Measurements from ENCODE around the gene VIL1. TPM values are rescaled to one million over a fixed set of nuclear protein-coding genes. Genes with fewer than 3 reads are reported as not detected.
A peak's percentile ranks its signal among the peaks of the same experiment; 100 is the strongest.

The VIL1 gene
- total and polyA plus RNA-seq, 2 of the 13 experiments (the other 11 are each of a cell fraction or from before 2014, with no cell fraction given) = 287 to 301 TPM

DNA sequence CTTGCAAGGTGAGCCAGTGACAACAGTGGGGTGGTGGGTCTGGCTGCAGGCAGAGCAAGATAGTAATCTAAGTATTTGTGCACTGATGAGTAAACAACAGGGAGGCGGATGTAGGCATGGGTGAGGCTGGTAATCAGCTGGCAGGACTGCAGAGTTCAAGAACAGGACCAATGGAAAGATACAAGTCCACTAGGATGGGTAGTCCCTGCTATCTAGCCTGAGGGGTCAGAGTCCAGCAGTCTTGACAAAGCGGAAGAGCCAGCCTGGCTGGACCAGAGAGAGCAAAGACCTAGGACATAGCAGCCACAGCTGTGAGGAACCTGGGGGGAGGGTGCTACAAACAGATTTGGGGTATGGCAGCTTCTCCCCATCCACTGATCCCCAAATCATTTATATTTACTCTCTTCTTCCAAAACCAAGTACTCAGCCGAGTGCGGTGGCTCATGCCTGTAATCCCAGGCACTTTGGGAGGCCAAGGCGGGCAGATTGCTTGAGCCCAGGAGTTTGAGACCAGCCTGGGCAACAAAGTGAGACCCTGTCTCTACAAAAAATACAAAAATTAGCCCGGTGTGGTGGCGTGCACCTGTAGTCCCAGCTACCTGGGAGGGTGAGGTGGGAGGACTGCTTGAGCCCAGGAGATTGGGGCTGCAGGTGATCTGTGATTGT lies 25.9 kb downstream of the VIL1 start (continued):
- TF ChIP-seq KLF12 (CRISPR knock-in tag; IDR thresholded peaks at IDR 0.05; ENCODE audit: borderline replicate concordance) (peak; percentile 87; the same call in 1 of the 2 replicates), RARA (CRISPR knock-in tag; IDR thresholded peaks at IDR 0.05) (peak; percentile 99), ZNF678 (CRISPR knock-in tag; IDR thresholded peaks at IDR 0.05) (peak; percentile 52; the same call in 1 of the 2 replicates), ZNF296 (CRISPR knock-in tag; conservative IDR thresholded peaks at IDR 0.05) (no peak), ARNTL (CRISPR knock-in tag; IDR thresholded peaks at IDR 0.05) (peak; percentile 91), BCL6 (CRISPR knock-in tag; IDR thresholded peaks at IDR 0.05) (peak; percentile 92), FOXO1 (CRISPR knock-in tag; IDR thresholded peaks at IDR 0.05) (peak; percentile 98), ZNF234 (CRISPR knock-in tag; conservative IDR thresholded peaks at IDR 0.05) (no peak), NRL (CRISPR knock-in tag; IDR thresholded peaks at IDR 0.05; ENCODE audit: borderline replicate concordance) (no peak), SMC3 (IDR thresholded peaks at IDR 0.05; ENCODE audit: low read length) (0 out of 2 replicates have a peak, but pooled peaks have one; percentile 29), ZC3H13 (CRISPR knock-in tag; IDR thresholded peaks at IDR 0.05) (peak; percentile 74; the same call in 1 of the 2 replicates), ZNF75D (CRISPR knock-in tag; IDR thresholded peaks at IDR 0.05; ENCODE audit: borderline replicate concordance) (no peak), GATA4 (IDR thresholded peaks at IDR 0.05; ENCODE audit: borderline replicate concordance, low read depth) (peak; percentile 87; the same call in 1 of the 2 replicates), ZNF451 (CRISPR knock-in tag; IDR thresholded peaks at IDR 0.05) (peak; percentile 63; the same call in 1 of the 2 replicates), ZFYVE20 (CRISPR knock-in tag; IDR thresholded peaks at IDR 0.05; ENCODE audit: borderline replicate concordance, low read depth) (no peak)
- TF ChIP-seq, protein P1, sequence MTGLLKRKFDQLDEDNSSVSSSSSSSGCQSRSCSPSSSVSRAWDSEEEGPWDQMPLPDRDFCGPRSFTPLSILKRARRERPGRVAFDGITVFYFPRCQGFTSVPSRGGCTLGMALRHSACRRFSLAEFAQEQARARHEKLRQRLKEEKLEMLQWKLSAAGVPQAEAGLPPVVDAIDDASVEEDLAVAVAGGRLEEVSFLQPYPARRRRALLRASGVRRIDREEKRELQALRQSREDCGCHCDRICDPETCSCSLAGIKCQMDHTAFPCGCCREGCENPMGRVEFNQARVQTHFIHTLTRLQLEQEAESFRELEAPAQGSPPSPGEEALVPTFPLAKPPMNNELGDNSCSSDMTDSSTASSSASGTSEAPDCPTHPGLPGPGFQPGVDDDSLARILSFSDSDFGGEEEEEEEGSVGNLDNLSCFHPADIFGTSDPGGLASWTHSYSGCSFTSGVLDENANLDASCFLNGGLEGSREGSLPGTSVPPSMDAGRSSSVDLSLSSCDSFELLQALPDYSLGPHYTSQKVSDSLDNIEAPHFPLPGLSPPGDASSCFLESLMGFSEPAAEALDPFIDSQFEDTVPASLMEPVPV (CRISPR knock-in tag; IDR thresholded peaks at IDR 0.05) = peak; percentile 82; the same call in 1 of the 2 replicates
- TF ChIP-seq, protein P2, sequence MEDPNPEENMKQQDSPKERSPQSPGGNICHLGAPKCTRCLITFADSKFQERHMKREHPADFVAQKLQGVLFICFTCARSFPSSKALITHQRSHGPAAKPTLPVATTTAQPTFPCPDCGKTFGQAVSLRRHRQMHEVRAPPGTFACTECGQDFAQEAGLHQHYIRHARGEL (CRISPR knock-in tag; IDR thresholded peaks at IDR 0.05) = no peak
- TF ChIP-seq, protein P3, sequence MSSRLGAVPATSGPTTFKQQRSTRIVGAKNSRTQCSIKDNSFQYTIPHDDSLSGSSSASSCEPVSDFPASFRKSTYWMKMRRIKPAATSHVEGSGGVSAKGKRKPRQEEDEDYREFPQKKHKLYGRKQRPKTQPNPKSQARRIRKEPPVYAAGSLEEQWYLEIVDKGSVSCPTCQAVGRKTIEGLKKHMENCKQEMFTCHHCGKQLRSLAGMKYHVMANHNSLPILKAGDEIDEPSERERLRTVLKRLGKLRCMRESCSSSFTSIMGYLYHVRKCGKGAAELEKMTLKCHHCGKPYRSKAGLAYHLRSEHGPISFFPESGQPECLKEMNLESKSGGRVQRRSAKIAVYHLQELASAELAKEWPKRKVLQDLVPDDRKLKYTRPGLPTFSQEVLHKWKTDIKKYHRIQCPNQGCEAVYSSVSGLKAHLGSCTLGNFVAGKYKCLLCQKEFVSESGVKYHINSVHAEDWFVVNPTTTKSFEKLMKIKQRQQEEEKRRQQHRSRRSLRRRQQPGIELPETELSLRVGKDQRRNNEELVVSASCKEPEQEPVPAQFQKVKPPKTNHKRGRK (CRISPR knock-in tag; IDR thresholded peaks at IDR 0.05) = no peak
- TF ChIP-seq, protein P4, sequence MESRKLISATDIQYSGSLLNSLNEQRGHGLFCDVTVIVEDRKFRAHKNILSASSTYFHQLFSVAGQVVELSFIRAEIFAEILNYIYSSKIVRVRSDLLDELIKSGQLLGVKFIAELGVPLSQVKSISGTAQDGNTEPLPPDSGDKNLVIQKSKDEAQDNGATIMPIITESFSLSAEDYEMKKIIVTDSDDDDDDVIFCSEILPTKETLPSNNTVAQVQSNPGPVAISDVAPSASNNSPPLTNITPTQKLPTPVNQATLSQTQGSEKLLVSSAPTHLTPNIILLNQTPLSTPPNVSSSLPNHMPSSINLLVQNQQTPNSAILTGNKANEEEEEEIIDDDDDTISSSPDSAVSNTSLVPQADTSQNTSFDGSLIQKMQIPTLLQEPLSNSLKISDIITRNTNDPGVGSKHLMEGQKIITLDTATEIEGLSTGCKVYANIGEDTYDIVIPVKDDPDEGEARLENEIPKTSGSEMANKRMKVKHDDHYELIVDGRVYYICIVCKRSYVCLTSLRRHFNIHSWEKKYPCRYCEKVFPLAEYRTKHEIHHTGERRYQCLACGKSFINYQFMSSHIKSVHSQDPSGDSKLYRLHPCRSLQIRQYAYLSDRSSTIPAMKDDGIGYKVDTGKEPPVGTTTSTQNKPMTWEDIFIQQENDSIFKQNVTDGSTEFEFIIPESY (CRISPR knock-in tag; IDR thresholded peaks at IDR 0.05) = peak; percentile 71; the same call in 1 of the 2 replicates
- TF ChIP-seq, protein P5, sequence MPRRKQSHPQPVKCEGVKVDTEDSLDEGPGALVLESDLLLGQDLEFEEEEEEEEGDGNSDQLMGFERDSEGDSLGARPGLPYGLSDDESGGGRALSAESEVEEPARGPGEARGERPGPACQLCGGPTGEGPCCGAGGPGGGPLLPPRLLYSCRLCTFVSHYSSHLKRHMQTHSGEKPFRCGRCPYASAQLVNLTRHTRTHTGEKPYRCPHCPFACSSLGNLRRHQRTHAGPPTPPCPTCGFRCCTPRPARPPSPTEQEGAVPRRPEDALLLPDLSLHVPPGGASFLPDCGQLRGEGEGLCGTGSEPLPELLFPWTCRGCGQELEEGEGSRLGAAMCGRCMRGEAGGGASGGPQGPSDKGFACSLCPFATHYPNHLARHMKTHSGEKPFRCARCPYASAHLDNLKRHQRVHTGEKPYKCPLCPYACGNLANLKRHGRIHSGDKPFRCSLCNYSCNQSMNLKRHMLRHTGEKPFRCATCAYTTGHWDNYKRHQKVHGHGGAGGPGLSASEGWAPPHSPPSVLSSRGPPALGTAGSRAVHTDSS (CRISPR knock-in tag; conservative IDR thresholded peaks at IDR 0.05) = 0 out of 2 replicates have a peak, but pooled peaks have one; percentile 55
- TF ChIP-seq, protein P6, sequence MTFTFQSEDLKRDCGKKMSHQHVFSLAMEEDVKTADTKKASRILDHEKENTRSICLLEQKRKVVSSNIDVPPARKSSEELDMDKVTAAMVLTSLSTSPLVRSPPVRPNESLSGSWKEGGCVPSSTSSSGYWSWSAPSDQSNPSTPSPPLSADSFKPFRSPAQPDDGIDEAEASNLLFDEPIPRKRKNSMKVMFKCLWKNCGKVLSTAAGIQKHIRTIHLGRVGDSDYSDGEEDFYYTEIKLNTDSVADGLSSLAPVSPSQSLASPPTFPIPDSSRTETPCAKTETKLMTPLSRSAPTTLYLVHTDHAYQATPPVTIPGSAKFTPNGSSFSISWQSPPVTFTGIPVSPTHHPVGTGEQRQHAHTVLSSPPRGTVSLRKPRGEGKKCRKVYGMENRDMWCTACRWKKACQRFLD (CRISPR knock-in tag; IDR thresholded peaks at IDR 0.05; ENCODE audit: borderline replicate concordance) = peak; percentile 85; the same call in 1 of the 2 replicates

All from HepG2 (cell line).